ENCODE results near the gene TMED6. TPM values are rescaled to one million over a fixed set of nuclear protein-coding genes. Genes with fewer than 3 reads are reported as not detected.

The TMED6 gene
- total RNA-seq, 2 experiments from 2014 or later = 0.58 to 0.86 TPM

GRCh38 chr16:69322343-69322742 is 29.2 kb downstream of the TMED6 start:
- peaks cover 38% of the 10 kb centered on the region for H3K36me3 Mint-ChIP-seq

GRCh38 chr16:69321080-69321479 is 30.5 kb downstream of the TMED6 start:
- ChIA-PET POLR2A (no interaction called here), CTCF (no interaction called here)
- Mint-ChIP-seq H3K27me3 (no peaks in the 10 kb centered on the region), H3K27ac (no peak overlapping the region), H3K4me3 (no peak overlapping the region), H3K4me1 (ENCODE audit: low read depth) (peaks cover 19% of the 10 kb centered on the region), H3K36me3 (peaks cover 38% of the 10 kb centered on the region), H3K9me3 (no peaks in the 10 kb centered on the region)
- no peak for DNase-seq
- intact Hi-C loops (cut with micrococcal nuclease) = loop anchor here (10.0 kb wide), 1 partner anchor 1046 kb away; no protein-coding TSS in a partner anchor

More at GRCh38 chr16:69322343-69322742, 29.2 kb downstream of the TMED6 start:
- POLR2A ChIA-PET = interaction anchor here (0.6 kb wide), 1 partner anchor 758 kb away, joined by 7 read pairs; no protein-coding TSS in a partner anchor
- H3K9me3 Mint-ChIP-seq = no peaks in the 10 kb centered on the region
- CTCF ChIA-PET = no interaction called here
- H3K4me1 Mint-ChIP-seq (ENCODE audit: low read depth) = peaks cover 28% of the 10 kb centered on the region
- H3K27ac Mint-ChIP-seq = no peak overlapping the region
- intact Hi-C loops (cut with micrococcal nuclease) = loop anchor here (10.0 kb wide), 1 partner anchor 1048 kb away; no protein-coding TSS in a partner anchor
- no peaks in the 10 kb centered on the region for H3K27me3 Mint-ChIP-seq
- no peak for DNase-seq
- H3K4me3 Mint-ChIP-seq = no peak overlapping the region

- intact Hi-C loops (cut with micrococcal nuclease) = loop anchor here (10.0 kb wide), 1 partner anchor 1046 kb away; no protein-coding TSS in a partner anchor
- DNase-seq = no peak
- CTCF ChIA-PET = no interaction called here
- Mint-ChIP-seq H3K27me3 (no peaks in the 10 kb centered on the region), H3K36me3 (peaks cover 38% of the 10 kb centered on the region), H3K27ac (no peak overlapping the region), H3K9me3 (no peaks in the 10 kb centered on the region), H3K4me1 (ENCODE audit: low read depth) (peaks cover 15% of the 10 kb centered on the region), H3K4me3 (no peak overlapping the region)
- POLR2A ChIA-PET = no interaction called here
These were observed 30.9 kb downstream of the TMED6 start for GRCh38 chr16:69320740-69321073.

DNA sequence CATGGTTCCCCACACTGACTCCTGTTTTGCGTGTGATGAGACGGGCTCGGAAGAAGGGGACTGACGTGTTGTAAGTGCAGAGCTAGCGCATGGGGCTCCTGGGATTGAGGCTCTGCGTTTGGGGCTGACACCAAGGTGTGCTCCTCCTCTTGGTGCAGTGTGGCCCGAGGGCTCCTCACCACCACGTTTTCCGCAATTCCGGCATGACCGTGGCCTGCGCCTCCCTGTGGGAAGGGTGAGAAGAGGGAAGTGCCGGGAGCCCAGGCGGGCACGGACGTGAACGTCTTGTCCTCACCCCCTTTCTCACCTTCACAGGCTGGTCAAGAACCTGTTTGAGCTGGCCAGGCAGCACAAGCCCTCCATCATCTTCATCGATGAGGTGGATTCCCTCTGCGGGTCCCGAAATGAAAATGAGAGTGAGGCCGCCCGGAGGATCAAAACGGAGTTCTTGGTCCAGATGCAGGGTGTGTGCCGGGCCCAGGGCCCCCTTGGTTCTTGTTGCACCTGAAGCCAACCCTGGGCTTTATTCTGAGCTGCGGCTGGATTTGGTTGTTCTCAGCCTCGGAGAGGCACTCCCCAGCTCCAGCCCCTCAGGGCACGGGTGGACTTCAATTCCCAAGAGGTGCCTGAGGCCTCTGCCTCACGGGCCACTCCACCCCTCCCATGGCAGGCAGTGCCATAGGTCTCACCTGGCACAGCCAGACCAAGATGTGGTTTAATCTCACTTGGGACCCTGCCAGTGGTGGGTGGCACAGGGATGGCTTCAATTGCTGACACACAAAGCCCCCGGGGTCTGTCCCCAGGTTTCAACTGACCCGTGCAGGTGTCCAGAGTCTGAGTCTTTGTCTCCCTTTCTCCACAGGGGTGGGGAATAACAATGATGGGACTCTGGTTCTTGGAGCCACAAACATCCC is 31.5 kb downstream of the TMED6 start:
- DNase-seq = no peak
- Mint-ChIP-seq H3K27me3 (no peaks in the 10 kb centered on the region), H3K4me3 (no peak overlapping the region), H3K36me3 (peaks cover 38% of the 10 kb centered on the region), H3K4me1 (ENCODE audit: low read depth) (peaks cover 12% of the 10 kb centered on the region), H3K9me3 (no peaks in the 10 kb centered on the region), H3K27ac (no peak overlapping the region)
- POLR2A ChIA-PET = no interaction called here
- CTCF ChIA-PET = no interaction called here
- intact Hi-C loops (cut with micrococcal nuclease) = loop anchor here (10.0 kb wide), 1 partner anchor 1045 kb away; no protein-coding TSS in a partner anchor

- CTCF ChIA-PET = no interaction called here
- H3K9me3 Mint-ChIP-seq = no peaks in the 10 kb centered on the region
These were observed 32.2 kb downstream of the TMED6 start for GRCh38 chr16:69319381-69319780.

DNA sequence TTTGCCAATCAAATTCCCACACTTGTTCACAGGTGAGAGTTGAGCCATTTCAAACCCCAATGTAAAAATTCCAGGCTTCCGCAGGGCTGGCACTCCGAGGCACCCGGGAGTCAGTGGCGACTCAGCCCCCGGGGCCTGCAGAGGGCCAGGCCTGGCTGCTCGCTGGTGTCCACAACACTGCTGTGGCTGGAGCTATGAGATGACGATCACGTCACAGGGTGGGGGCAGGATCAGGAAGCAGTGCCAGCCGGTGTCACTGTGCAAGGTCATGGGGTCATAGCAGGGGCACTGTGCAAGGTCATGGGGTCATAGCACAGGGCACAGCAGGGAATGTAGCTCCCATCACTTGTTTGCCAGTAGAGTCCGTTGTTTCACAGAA is 32.7 kb downstream of the TMED6 start:
- H3K27me3 Mint-ChIP-seq = no peaks in the 10 kb centered on the region
- ChIA-PET POLR2A (interaction anchor here (1.2 kb wide), 1 partner anchor 152 kb away, joined by 3 read pairs; no protein-coding TSS in a partner anchor), CTCF (no interaction called here)

More at GRCh38 chr16:69319381-69319780, 32.2 kb downstream of the TMED6 start:
- H3K27me3 Mint-ChIP-seq = no peaks in the 10 kb centered on the region
- no peak overlapping the region for H3K4me3 Mint-ChIP-seq
- POLR2A ChIA-PET = no interaction called here
- no peak overlapping the region for H3K27ac Mint-ChIP-seq
- peaks cover 6% of the 10 kb centered on the region for H3K4me1 Mint-ChIP-seq (ENCODE audit: low read depth)
- intact Hi-C loops (cut with micrococcal nuclease) = no loop called here
- no peak for DNase-seq
- H3K36me3 Mint-ChIP-seq = peaks cover 41% of the 10 kb centered on the region

DNA sequence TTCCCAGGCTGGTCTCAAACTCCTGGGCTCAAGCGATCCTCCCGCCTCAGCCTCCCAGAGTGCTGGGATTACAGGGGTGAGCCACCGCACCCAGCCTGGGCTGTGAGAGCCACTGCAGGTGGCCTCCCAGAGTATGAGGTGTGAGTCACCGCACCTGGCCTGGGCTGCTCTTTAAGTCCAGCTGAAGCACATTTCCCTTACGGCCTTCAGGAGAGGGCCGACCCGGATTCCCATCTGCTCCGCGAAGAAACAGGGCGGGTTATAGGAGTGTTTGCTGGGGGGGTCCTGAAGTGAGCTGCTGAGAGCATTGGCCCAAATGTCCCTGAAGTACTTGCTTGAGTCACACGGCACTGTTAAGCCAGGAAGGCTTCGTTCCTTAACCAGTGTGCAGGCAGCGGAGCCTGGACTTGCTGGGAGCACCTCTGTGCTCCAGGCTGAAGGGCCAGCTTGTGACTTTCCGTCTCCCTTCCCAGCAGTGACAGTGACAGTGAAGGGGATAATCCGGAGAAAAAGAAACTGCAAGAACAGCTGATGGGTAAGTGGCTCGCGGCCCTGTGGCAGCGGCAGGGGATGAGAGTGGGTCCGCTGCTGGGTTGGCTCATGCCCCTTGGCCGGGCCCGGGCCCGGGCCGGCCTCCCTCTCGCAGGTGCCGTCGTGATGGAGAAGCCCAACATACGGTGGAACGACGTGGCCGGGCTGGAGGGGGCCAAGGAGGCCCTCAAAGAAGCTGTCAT is 33.2 kb downstream of the TMED6 start:
- Mint-ChIP-seq H3K27ac (no peak overlapping the region), H3K36me3 (peaks cover 42% of the 10 kb centered on the region), H3K27me3 (no peaks in the 10 kb centered on the region), H3K9me3 (no peaks in the 10 kb centered on the region), H3K4me1 (ENCODE audit: low read depth) (peaks cover 15% of the 10 kb centered on the region), H3K4me3 (no peak overlapping the region)
- DNase-seq = no peak
- ChIA-PET POLR2A (interaction anchor here (1.2 kb wide), 1 partner anchor 152 kb away, joined by 3 read pairs; no protein-coding TSS in a partner anchor), CTCF (no interaction called here)
- intact Hi-C loops (cut with micrococcal nuclease) = no loop called here

More for the DNA sequence above, 32.7 kb downstream of the TMED6 start:
- Mint-ChIP-seq H3K27ac (no peak overlapping the region), H3K9me3 (no peaks in the 10 kb centered on the region), H3K36me3 (peaks cover 42% of the 10 kb centered on the region), H3K4me3 (no peak overlapping the region), H3K4me1 (ENCODE audit: low read depth) (peaks cover 10% of the 10 kb centered on the region)
- intact Hi-C loops (cut with micrococcal nuclease) = no loop called here
- no peak for DNase-seq

DNA sequence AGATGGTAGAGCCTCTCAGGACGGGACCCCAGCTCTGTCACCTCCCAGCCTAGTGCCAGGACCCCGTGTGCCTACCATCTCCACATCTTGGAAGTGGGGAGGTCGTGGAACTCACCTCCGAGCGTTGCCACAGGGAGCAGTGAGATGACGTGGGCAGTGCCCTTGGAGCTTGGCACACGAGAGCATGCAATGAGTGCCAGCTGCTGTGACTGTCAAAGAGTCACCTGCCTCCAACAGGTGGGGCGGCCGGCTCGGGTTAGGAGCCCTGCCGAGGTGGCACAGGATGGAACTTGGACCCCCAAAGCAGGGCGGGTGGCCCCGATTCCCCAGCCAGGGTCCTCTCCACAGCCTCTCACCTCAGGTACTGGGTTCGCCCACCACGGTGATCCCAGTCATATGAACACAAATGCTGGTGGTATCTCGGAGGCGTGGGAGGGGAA is 35.0 kb downstream of the TMED6 start:
- ChIA-PET CTCF (no interaction called here), POLR2A (no interaction called here)
- no peak for DNase-seq
- H3K27me3 Mint-ChIP-seq = no peaks in the 10 kb centered on the region
- intact Hi-C loops (cut with micrococcal nuclease) = no loop called here
- peaks cover 39% of the 10 kb centered on the region for H3K36me3 Mint-ChIP-seq
- no peak overlapping the region for H3K27ac Mint-ChIP-seq
- H3K4me1 Mint-ChIP-seq (ENCODE audit: low read depth) = peaks cover 19% of the 10 kb centered on the region
- H3K9me3 Mint-ChIP-seq = no peaks in the 10 kb centered on the region
- H3K4me3 Mint-ChIP-seq = no peak overlapping the region

DNA sequence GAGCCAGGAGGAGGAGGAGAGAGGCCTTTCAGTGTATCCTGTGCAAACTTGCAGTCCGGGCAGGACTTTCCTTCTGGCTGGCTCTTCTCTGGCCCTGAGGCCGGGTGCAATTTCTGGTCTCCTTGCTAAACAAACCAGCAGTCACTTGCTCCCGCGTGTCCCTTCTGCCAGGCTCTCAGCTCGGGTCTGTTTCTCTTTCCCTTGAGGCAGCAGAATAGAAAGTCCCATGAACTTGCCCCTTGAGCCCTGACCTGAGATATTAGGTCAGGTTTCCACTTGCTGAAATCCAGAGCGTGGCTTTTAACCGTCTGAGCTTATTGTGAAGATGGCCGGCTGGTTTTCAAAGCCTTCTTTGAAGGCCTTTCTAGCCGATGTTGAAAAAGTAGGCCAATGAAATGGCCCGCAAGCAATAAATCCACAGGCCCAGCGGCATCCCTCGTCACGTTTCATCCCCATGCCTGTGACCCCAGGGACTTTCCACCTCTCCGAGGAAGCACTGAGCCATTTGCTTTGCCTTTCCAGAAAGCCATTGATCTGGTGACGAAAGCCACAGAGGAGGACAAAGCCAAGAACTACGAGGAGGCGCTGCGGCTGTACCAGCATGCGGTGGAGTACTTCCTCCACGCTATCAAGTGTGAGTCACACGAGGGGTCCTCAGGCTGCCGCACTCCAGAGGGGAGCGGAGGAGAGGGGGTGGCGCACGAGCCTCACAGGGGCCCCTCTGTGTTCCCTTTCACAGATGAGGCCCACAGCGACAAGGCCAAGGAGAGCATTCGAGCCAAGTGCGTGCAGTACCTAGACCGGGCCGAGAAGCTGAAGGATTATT is 35.9 kb downstream of the TMED6 start:
- POLR2A ChIA-PET = interaction anchor here (1.4 kb wide), 1 partner anchor 14 kb away, joined by 3 read pairs; no protein-coding TSS in a partner anchor
- Mint-ChIP-seq H3K4me1 (ENCODE audit: low read depth) (peaks cover 20% of the 10 kb centered on the region), H3K9me3 (no peaks in the 10 kb centered on the region), H3K36me3 (peaks cover 31% of the 10 kb centered on the region), H3K4me3 (no peak overlapping the region), H3K27me3 (no peaks in the 10 kb centered on the region), H3K27ac (no peak overlapping the region)
- CTCF ChIA-PET = no interaction called here
- intact Hi-C loops (cut with micrococcal nuclease) = no loop called here
- no peak for DNase-seq

DNA sequence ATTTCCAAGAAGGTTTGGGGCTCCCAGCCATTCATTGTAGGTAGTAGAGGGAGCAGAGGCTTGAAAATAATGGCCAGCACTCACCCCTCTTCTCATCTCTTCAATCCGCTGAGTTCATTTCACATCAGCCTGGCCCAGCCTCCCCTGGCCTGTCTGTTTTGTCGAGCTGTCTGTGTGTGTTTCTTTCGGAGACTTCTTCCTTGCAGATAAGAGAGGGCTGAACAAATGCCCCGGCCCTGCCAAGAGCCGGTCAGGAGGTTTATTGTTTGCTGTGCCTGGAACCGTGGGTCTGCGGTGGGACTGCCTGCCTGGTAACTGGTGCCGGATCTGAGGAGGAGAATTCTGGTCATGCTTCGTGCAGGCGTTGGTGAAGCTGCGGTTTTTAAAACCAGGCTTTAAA is 37.1 kb downstream of the TMED6 start:
- ChIA-PET CTCF (no interaction called here), POLR2A (interaction anchor here (1.4 kb wide), 1 partner anchor 15 kb away, joined by 3 read pairs; no protein-coding TSS in a partner anchor)
- H3K27ac Mint-ChIP-seq = no peak overlapping the region

DNA sequence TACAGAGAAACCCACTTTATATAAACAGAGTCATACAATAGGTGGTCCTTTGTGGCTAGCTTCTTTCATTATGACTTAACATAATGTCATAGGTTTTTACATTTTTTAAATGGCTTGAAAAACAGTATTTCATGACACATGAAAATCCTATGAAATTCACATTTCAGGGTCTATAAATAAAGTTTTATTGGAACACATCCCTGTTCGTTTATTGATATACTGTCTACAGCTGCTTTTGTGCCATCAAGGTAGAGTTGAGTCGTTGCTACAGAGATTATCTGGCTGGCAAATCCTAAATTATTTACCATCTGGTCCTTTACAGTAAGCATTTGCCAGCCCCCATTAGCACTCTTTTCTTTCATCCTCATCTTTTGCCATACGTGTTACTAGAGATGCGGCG is 38.1 kb downstream of the TMED6 start:
- no peaks in the 10 kb centered on the region for H3K27me3 Mint-ChIP-seq
- POLR2A ChIA-PET = interaction anchor here (1.9 kb wide), 1 partner anchor 17 kb away, joined by 9 read pairs; the partner anchor contains the start of gene PDF
- CTCF ChIA-PET = interaction anchor here (0.6 to 1.4 kb wide), 3 partner anchors 10 to 14 kb away, joined by 3 read pairs; no protein-coding TSS in a partner anchor
- peaks cover 19% of the 10 kb centered on the region for H3K36me3 Mint-ChIP-seq
- intact Hi-C loops (cut with micrococcal nuclease) = no loop called here
- no peak for DNase-seq
- H3K4me3 Mint-ChIP-seq = peak overlapping the region; percentile 29
- H3K9me3 Mint-ChIP-seq = no peaks in the 10 kb centered on the region
- H3K27ac Mint-ChIP-seq = peak overlapping the region; percentile 42
- H3K4me1 Mint-ChIP-seq (ENCODE audit: low read depth) = peaks cover 25% of the 10 kb centered on the region

More for the DNA sequence above, 37.1 kb downstream of the TMED6 start:
- intact Hi-C loops (cut with micrococcal nuclease) = no loop called here
- no peaks in the 10 kb centered on the region for H3K9me3 Mint-ChIP-seq
- H3K4me1 Mint-ChIP-seq (ENCODE audit: low read depth) = peaks cover 25% of the 10 kb centered on the region
- no peak overlapping the region for H3K4me3 Mint-ChIP-seq
- no peaks in the 10 kb centered on the region for H3K27me3 Mint-ChIP-seq
- H3K36me3 Mint-ChIP-seq = peaks cover 26% of the 10 kb centered on the region
- no peak for DNase-seq
